MM.1S (cell line): ENCODE data around the gene COPE.
"Not testable (repeated sequence)": the region's sequence is repeated elsewhere in the genome, so short reads cannot be mapped to it uniquely, and the experiment has no call there.

Experiments
- DNase-seq: peaks from one replicate; pipeline ENCODE4 v3.0.0-alpha.2; 2015
- H2AFZ ChIP-seq: fragments of 300-600 bp; sonication (generic); 2 replicates; pipeline ENCODE4 v1.6.0; 2016; ENCODE audit warnings: antibody characterized with exemption, low read length
- H3F3A ChIP-seq: fragments of 300-600 bp; sonication (generic); 2 replicates; pipeline ENCODE4 v1.6.1; 2016; ENCODE audit warnings: mild to moderate bottlenecking, antibody characterized with exemption, low read length, moderate library complexity, mixed read lengths; ENCODE audit not compliant: insufficient read depth
- H3K27ac ChIP-seq: fragments of 300-600 bp; sonication (generic); 2 replicates; pipeline ENCODE4 v1.5.1; 2016; ENCODE audit warnings: mild to moderate bottlenecking, low read length
- H3K27me3 ChIP-seq: fragments of 300-600 bp; sonication (generic); replicated peaks from 2 replicates; pipeline ENCODE4 v1.6.0; 2016; ENCODE audit warnings: low read length; ENCODE audit not compliant: insufficient read depth
- H3K36me3 ChIP-seq: fragments of 300-600 bp; sonication (generic); replicated peaks from 2 replicates; pipeline ENCODE4 v1.6.1; 2016; ENCODE audit warnings: mild to moderate bottlenecking, low read length, mixed read lengths; ENCODE audit not compliant: insufficient read depth
- H3K4me1 ChIP-seq: fragments of 300-600 bp; sonication (generic); 2 replicates; pipeline ENCODE4 v1.6.1; 2016; ENCODE audit warnings: low read length, mixed read lengths
- H3K4me2 ChIP-seq: fragments of 300-600 bp; sonication (generic); 2 replicates; pipeline ENCODE4 v1.6.0; 2016; ENCODE audit warnings: low read depth, low read length
- H3K4me3 ChIP-seq: fragments of 300-600 bp; sonication (generic); 2 replicates; pipeline ENCODE4 v1.5.1; 2016; ENCODE audit warnings: low read length, mixed read lengths
- H3K79me2 ChIP-seq: fragments of 300-600 bp; sonication (generic); 2 replicates; pipeline ENCODE4 v1.6.1; 2016; ENCODE audit warnings: mixed run types, low read length, mixed read lengths
- H3K9ac ChIP-seq: fragments of 300-600 bp; sonication (generic); 2 replicates; pipeline ENCODE4 v1.6.1; 2016; ENCODE audit warnings: low read length, mixed read lengths
- H3K9me2 ChIP-seq: fragments of 300-600 bp; sonication (generic); replicated peaks from 2 replicates; pipeline ENCODE4 v1.6.1; 2016; ENCODE audit warnings: mild to moderate bottlenecking, low read length, mixed read lengths; ENCODE audit not compliant: insufficient read depth
- H3K9me3 ChIP-seq: fragments of 300-600 bp; sonication (generic); replicated peaks from 2 replicates; pipeline ENCODE4 v1.6.1; 2016; ENCODE audit warnings: mild to moderate bottlenecking, low read length, mixed read lengths; ENCODE audit not compliant: insufficient read depth
- H4K20me1 ChIP-seq: fragments of 300-600 bp; sonication (generic); 2 replicates; pipeline ENCODE4 v1.6.1; 2016; ENCODE audit warnings: mild to moderate bottlenecking, low read length, moderate library complexity, mixed read lengths; ENCODE audit not compliant: insufficient read depth
- EZH2 ChIP-seq: fragments of 300-600 bp; sonication (generic); optimal IDR thresholded peaks from 2 replicates; pipeline ENCODE3; 2017; ENCODE audit warnings: low read depth, mild to moderate bottlenecking, antibody characterized with exemption, low read length, mixed read lengths
- EZH2phosphoT487 ChIP-seq: fragments of 300-600 bp; sonication (generic); IDR thresholded peaks from 2 replicates; pipeline ENCODE4 v1.6.1; 2018; ENCODE audit warnings: antibody characterized with exemption, low read length
- TF ChIP-seq, protein P1 (sequence below): fragments of 300-600 bp; sonication (generic); IDR thresholded peaks from 2 replicates; pipeline ENCODE4 v1.5.1; 2016; ENCODE audit warnings: antibody characterized with exemption, low read length, mixed read lengths

COPE gene

GRCh38 chr19:18954094-18954493 is 34.9 kb upstream of the COPE start:
- Histone ChIP-seq H3K79me2 (no peaks in the 10 kb centered on the region), H3K9ac (no peak overlapping the region), H3F3A (peaks cover 6% of the 10 kb centered on the region), H3K9me2 (no peaks in the 10 kb centered on the region), H2AFZ (no peak overlapping the region), H3K4me2 (no peak overlapping the region), H3K4me3 (no peak overlapping the region), H3K36me3 (no peaks in the 10 kb centered on the region), H3K9me3 (no peaks in the 10 kb centered on the region), H4K20me1 (no peaks in the 10 kb centered on the region), H3K27me3 (no peaks in the 10 kb centered on the region), H3K4me1 (peaks cover 13% of the 10 kb centered on the region), H3K27ac (no peak overlapping the region)
- no peak for DNase-seq
- TF ChIP-seq, protein P1, sequence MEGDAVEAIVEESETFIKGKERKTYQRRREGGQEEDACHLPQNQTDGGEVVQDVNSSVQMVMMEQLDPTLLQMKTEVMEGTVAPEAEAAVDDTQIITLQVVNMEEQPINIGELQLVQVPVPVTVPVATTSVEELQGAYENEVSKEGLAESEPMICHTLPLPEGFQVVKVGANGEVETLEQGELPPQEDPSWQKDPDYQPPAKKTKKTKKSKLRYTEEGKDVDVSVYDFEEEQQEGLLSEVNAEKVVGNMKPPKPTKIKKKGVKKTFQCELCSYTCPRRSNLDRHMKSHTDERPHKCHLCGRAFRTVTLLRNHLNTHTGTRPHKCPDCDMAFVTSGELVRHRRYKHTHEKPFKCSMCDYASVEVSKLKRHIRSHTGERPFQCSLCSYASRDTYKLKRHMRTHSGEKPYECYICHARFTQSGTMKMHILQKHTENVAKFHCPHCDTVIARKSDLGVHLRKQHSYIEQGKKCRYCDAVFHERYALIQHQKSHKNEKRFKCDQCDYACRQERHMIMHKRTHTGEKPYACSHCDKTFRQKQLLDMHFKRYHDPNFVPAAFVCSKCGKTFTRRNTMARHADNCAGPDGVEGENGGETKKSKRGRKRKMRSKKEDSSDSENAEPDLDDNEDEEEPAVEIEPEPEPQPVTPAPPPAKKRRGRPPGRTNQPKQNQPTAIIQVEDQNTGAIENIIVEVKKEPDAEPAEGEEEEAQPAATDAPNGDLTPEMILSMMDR: no peak
- no peak for TF ChIP-seq EZH2
- TF ChIP-seq EZH2phosphoT487: no peak

- not testable (repeated sequence) for H3K27ac ChIP-seq, DNase-seq, H3K36me3 ChIP-seq, H3K9me3 ChIP-seq, H3K4me2 ChIP-seq, H3K9me2 ChIP-seq, H3K79me2 ChIP-seq, H4K20me1 ChIP-seq, H3K4me3 ChIP-seq, H3K9ac ChIP-seq, H3K27me3 ChIP-seq, H2AFZ ChIP-seq
- Histone ChIP-seq H3K4me1 (peaks cover 29% of the 10 kb centered on the region), H3F3A (peaks cover 23% of the 10 kb centered on the region)
Observed at GRCh38 chr19:18952364-18953003, 33.3 kb upstream of the COPE start.

- Histone ChIP-seq H3F3A (peaks cover 27% of the 10 kb centered on the region), H3K4me2 (no peak overlapping the region), H3K27me3 (no peaks in the 10 kb centered on the region), H3K27ac (no peak overlapping the region; the same call in 1 of the 2 replicates), H3K4me1 (peaks cover 36% of the 10 kb centered on the region), H3K9me3 (no peaks in the 10 kb centered on the region), H3K36me3 (no peaks in the 10 kb centered on the region), H3K79me2 (no peaks in the 10 kb centered on the region), H3K4me3 (no peak overlapping the region), H2AFZ (no peak overlapping the region), H4K20me1 (no peaks in the 10 kb centered on the region), H3K9ac (no peak overlapping the region), H3K9me2 (no peaks in the 10 kb centered on the region)
- no peak for DNase-seq
- TF ChIP-seq, protein P1: no peak
- TF ChIP-seq EZH2phosphoT487 (no peak), EZH2 (no peak)
Observed at GRCh38 chr19:18951721-18952281, 32.6 kb upstream of the COPE start.

DNA sequence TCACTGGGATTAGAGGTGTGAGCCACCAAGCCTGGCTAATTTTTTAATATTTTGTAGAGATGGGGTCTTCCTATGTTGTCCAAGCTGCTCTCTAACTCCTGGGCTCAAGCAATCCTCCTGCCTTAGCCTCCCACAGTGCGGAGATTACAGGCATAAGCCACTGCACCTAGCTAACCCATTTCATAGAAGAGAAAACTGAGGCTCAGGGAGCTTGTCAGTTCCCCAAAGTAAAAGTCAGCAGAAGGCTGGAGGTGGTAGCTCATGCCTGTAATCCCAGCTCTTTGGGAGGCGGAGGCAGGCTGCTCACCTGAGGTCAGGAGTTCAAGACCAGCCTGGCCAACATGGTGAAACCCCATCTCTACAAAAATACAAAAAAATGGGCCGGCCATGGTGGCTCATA is 30.7 kb upstream of the COPE start:
- H3K4me3 ChIP-seq: no peak overlapping the region
- no peaks in the 10 kb centered on the region for H3K36me3 ChIP-seq
- 0 out of 2 replicates have a peak overlapping the region, but pooled peaks have one; percentile 51 for H2AFZ ChIP-seq
- peak overlapping the region; percentile 76 for H3K9ac ChIP-seq
- peaks cover 38% of the 10 kb centered on the region for H3F3A ChIP-seq
- DNase-seq: no peak
- no peak for TF ChIP-seq EZH2phosphoT487
- no peaks in the 10 kb centered on the region for H3K9me2 ChIP-seq
- peak overlapping the region; percentile 97 for H3K27ac ChIP-seq
- H4K20me1 ChIP-seq: no peaks in the 10 kb centered on the region
- no peaks in the 10 kb centered on the region for H3K27me3 ChIP-seq
- peaks cover 55% of the 10 kb centered on the region for H3K4me1 ChIP-seq
- H3K9me3 ChIP-seq: no peaks in the 10 kb centered on the region
- H3K79me2 ChIP-seq: no peaks in the 10 kb centered on the region
- peak overlapping the region; percentile 83; the same call in 1 of the 2 replicates for H3K4me2 ChIP-seq
